Tibial artery (tissue), 4 donors: ENCODE data around the gene NME5.

ENCODE experiments used
- DNase-seq, 2 donors: peaks; one replicate each; pipeline ENCODE4 v3.0.0-alpha.2; 2019
- H3K27ac ChIP-seq, 2 donors: fragments of 200-600 bp; sonication (generic) in 1 of 2; 1 replicate in 1 of 2; 2 replicates in 1 of 2; pipeline ENCODE4 v1.5.1; 2018 to 2019; ENCODE audit warnings: mild to moderate bottlenecking in 1 of 2
- H3K27me3 ChIP-seq, 2 donors: fragments of 200-600 bp; sonication (generic) in 1 of 2; one replicate each; pipeline versions ENCODE4 v1.5.1 to v1.6.0; 2016 to 2019
- H3K36me3 ChIP-seq, 3 donors: fragments of 200-600 bp; sonication (generic) in 2 of 3; one replicate each; pipeline ENCODE4 v1.5.1; 2016 to 2019; ENCODE audit warnings: mild to moderate bottlenecking in 2 of 3
- H3K4me1 ChIP-seq, 4 donors: fragments of 200-600 bp; sonication (generic) in 2 of 4; 1 replicate in 3 of 4; 2 replicates in 1 of 4; pipeline ENCODE4 v1.5.1; 2016 to 2019
- H3K4me3 ChIP-seq, 2 donors: fragments of 200-600 bp; sonication (generic) in 1 of 2; 1 replicate in 1 of 2; 2 replicates in 1 of 2; pipeline ENCODE4 v1.5.1; 2018 to 2019; ENCODE audit warnings: mild to moderate bottlenecking in 2 of 2
- H3K9me3 ChIP-seq, 3 donors: fragments of 200-600 bp; sonication (generic) in 1 of 3; one replicate each; pipeline ENCODE4 v1.5.1; 2016 to 2019
- CTCF ChIP-seq, 2 experiments: fragments of 200-600 bp in 1 of 2; fragments of 450-650 bp in 1 of 2; IDR thresholded peaks; one replicate each; pipeline ENCODE4 v1.5.1; 2017 to 2019; ENCODE audit warnings: antibody characterized with exemption in 2 of 2, mild to moderate bottlenecking in 1 of 2, moderate library complexity in 1 of 2
- intact Hi-C: fragments of 100-400 bp; cut with DNase I; formaldehyde crosslinking; loops from one replicate; pipeline ENCODE4 v1.15.0; 2023; ENCODE audit warnings: low total_unique reads

The NME5 gene

GRCh38 chr5:138110266-138110963 lies 28.8 kb downstream of the NME5 start:
- no peak overlapping the region for H3K4me3 ChIP-seq
- H3K4me1 ChIP-seq: no peaks in the 10 kb centered on the region
- no peak for DNase-seq
- no peak overlapping the region for H3K27ac ChIP-seq
- TF ChIP-seq CTCF (IDR thresholded peaks at IDR 0.05): no peak
- H3K36me3 ChIP-seq: no peaks in the 10 kb centered on the region
- intact Hi-C loops: no loop called here
- H3K27me3 ChIP-seq: peaks cover 0 to 3% of the 10 kb centered on the region in 2 donors
- no peaks in the 10 kb centered on the region for H3K9me3 ChIP-seq

DNA sequence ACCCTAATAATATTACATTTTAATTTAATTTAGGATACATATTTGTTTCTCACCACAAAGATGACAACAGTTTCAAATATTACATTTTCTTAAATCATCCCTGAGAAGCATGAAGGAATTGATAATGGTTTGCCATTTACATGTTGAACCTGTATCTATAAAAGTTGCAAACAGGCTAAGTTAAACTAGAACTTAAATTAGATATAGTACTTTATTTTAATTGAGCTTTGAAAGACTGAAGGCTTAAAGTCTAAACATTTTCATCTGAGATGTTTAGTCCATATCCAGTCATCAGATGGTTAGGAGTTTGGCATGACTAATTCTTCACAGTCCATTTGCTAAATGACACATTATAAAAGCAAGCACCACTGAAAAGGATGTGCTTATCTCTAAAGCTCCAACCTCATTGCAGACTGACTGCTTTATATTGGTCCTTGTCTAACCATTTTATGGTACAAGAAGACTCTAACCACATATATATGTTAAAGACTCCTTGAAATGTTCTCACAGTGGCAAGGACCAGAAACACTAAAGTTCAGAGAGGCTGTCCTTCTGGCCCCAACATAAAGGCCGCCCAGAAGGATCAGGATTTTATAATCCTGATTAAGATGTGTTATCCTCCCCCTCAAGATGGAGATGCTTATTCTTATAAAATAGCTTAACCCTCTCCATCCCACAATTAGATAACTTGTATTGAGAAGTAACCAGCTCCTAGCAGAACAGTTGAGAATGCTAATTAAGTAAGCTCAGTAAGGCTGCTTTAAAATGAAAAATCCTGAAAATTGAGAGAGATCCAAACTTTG lies 29.6 kb downstream of the NME5 start:
- no peak for TF ChIP-seq CTCF (IDR thresholded peaks at IDR 0.05)

GRCh38 chr5:138107213-138107612 lies 32.0 kb downstream of the NME5 start:
- H3K4me1 ChIP-seq: no peaks in the 10 kb centered on the region
- intact Hi-C loops: no loop called here

More for the DNA sequence above, 29.6 kb downstream of the NME5 start:
- Histone ChIP-seq H3K36me3 (no peaks in the 10 kb centered on the region), H3K9me3 (no peaks in the 10 kb centered on the region), H3K4me1 (no peaks in the 10 kb centered on the region), H3K27ac (no peak overlapping the region), H3K4me3 (no peak overlapping the region), H3K27me3 (peaks cover 0 to 7% of the 10 kb centered on the region in 2 donors)
- intact Hi-C loops: no loop called here
- no peak for DNase-seq

DNA sequence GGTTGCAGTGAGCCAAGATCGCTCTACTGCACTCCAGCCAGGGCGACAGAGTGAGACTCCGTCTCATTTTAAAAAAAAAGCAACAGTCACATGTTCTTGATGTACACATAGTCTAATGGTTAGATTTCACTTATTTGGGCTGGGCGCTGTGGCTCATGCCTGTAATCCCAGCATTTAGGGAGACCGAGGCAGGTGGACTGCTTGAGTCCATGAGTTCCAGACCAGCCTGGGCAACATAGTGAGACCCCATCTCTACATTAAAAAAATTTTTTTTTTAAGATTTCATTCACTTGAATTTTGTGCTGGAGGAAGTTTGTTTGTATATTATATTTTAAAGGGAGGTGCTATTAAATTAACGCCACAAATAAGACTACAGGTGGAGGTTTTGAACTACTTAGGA lies 33.5 kb downstream of the NME5 start:
- no peaks in the 10 kb centered on the region for H3K9me3 ChIP-seq
- H3K36me3 ChIP-seq: no peaks in the 10 kb centered on the region
- no peaks in the 10 kb centered on the region for H3K4me1 ChIP-seq
- H3K4me3 ChIP-seq: no peak overlapping the region
- DNase-seq: no peak
- H3K27me3 ChIP-seq: peaks cover 0 to 15% of the 10 kb centered on the region in 2 donors
- TF ChIP-seq CTCF (IDR thresholded peaks at IDR 0.05): no peak
- intact Hi-C loops: no loop called here
- no peak overlapping the region for H3K27ac ChIP-seq

More at GRCh38 chr5:138107213-138107612, 32.0 kb downstream of the NME5 start:
- TF ChIP-seq CTCF (IDR thresholded peaks at IDR 0.05): no peak
- Histone ChIP-seq H3K4me3 (no peak overlapping the region), H3K9me3 (no peaks in the 10 kb centered on the region), H3K36me3 (no peaks in the 10 kb centered on the region), H3K27me3 (peaks cover 0 to 9% of the 10 kb centered on the region in 2 donors), H3K27ac (no peak overlapping the region)
- DNase-seq: no peak

GRCh38 chr5:138103319-138103637 lies 36.0 kb downstream of the NME5 start:
- Histone ChIP-seq H3K4me1 (no peaks in the 10 kb centered on the region), H3K36me3 (no peaks in the 10 kb centered on the region), H3K9me3 (no peaks in the 10 kb centered on the region), H3K27ac (no peak overlapping the region), H3K27me3 (peaks cover 0 to 15% of the 10 kb centered on the region in 2 donors), H3K4me3 (no peak overlapping the region)
- no peak for DNase-seq
- no peak for TF ChIP-seq CTCF (IDR thresholded peaks at IDR 0.05)
- intact Hi-C loops: no loop called here
